Uterus (tissue), 2 donors: ENCODE data around the gene ETS1.

Source experiments
- CTCF ChIP-seq, 4 experiments: fragments of 200-600 bp in 2 of 4; fragments of 450-650 bp in 2 of 4; sonication (generic) in 2 of 4; IDR thresholded peaks; one replicate each; pipeline ENCODE4 v1.5.1; 2016 to 2019; ENCODE audit warnings: antibody characterized with exemption in 4 of 4, mild to moderate bottlenecking in 2 of 4, moderate library complexity in 1 of 4
- POLR2A ChIP-seq, 2 donors: fragments of 450-650 bp; IDR thresholded peaks; one replicate each; pipeline ENCODE4 v1.6.1; 2016; ENCODE audit warnings: antibody characterized with exemption in 2 of 2, mild to moderate bottlenecking in 1 of 2, moderate library complexity in 1 of 2

GRCh38 chr11:128634395-128634794 lies 47.0 kb upstream of the ETS1 start:
- TF ChIP-seq CTCF (IDR thresholded peaks at IDR 0.05), result no peak
- TF ChIP-seq POLR2A (IDR thresholded peaks at IDR 0.05), result no peak
